GM19395 (cell line): ENCODE data around the gene TBC1D3I.
"Not testable (repeated sequence)": the region's sequence is repeated elsewhere in the genome, so short reads cannot be mapped to it uniquely, and the experiment has no call there.

Source experiments
- ATAC-seq: cut with Tn5 transposase; IDR thresholded peaks from one replicate; pipeline ENCODE4 v1.9.1; 2021; ENCODE audit warnings: mild to moderate bottlenecking, moderate library complexity; ENCODE audit not compliant: unreplicated experiment

TBC1D3I gene

GRCh38 chr17:36264470-36264869, at the start of gene TBC1D3I:
Gene TBC1D3I, minus strand, starts transcription at chr17:36264570. Its CDS starts 1,585 bp downstream, at chr17:36262985.
- ATAC-seq = not testable (repeated sequence)

- ATAC-seq = not testable (repeated sequence)
Measured at GRCh38 chr17:36295161-36295560, 30.8 kb upstream of the TBC1D3I start.

- ATAC-seq = not testable (repeated sequence)
Measured at GRCh38 chr17:36289965-36290612, 25.7 kb upstream of the TBC1D3I start.

- not testable (repeated sequence) for ATAC-seq
Measured at GRCh38 chr17:36284219-36284618, 19.8 kb upstream of the TBC1D3I start.

GRCh38 chr17:36283256-36283655, 18.9 kb upstream of the TBC1D3I start:
- ATAC-seq = not testable (repeated sequence)

GRCh38 chr17:36242046-36242445, 22.3 kb downstream of the TBC1D3I start:
- ATAC-seq = not testable (repeated sequence)

- not testable (repeated sequence) for ATAC-seq
Measured at GRCh38 chr17:36229644-36230043, 34.7 kb downstream of the TBC1D3I start.

GRCh38 chr17:36222967-36223366, 41.4 kb downstream of the TBC1D3I start:
- ATAC-seq = not testable (repeated sequence)

- not testable (repeated sequence) for ATAC-seq
Measured at GRCh38 chr17:36221581-36222100, 42.7 kb downstream of the TBC1D3I start.

- ATAC-seq = not testable (repeated sequence)
Measured at GRCh38 chr17:36220737-36221580, 43.4 kb downstream of the TBC1D3I start.

- not testable (repeated sequence) for ATAC-seq
Measured at GRCh38 chr17:36219556-36219955, 44.8 kb downstream of the TBC1D3I start.

- ATAC-seq = not testable (repeated sequence)
Measured at GRCh38 chr17:36215406-36216308, 48.7 kb downstream of the TBC1D3I start.

GRCh38 chr17:36214918-36215317, 49.5 kb downstream of the TBC1D3I start:
- ATAC-seq = no peak

- no peak for ATAC-seq
Measured at GRCh38 chr17:36213695-36214094, 50.7 kb downstream of the TBC1D3I start.

GRCh38 chr17:36212966-36213365, 51.4 kb downstream of the TBC1D3I start:
- ATAC-seq = no peak

- ATAC-seq = no peak
Measured at GRCh38 chr17:36212272-36212605, 52.1 kb downstream of the TBC1D3I start.

- not testable (repeated sequence) for ATAC-seq
Measured at GRCh38 chr17:36211484-36212271, 52.7 kb downstream of the TBC1D3I start.

GRCh38 chr17:36210439-36211211, 53.7 kb downstream of the TBC1D3I start, which contains the start of gene CCL4L2:
Gene CCL4L2, plus strand, starts transcription at chr17:36211063.
- ATAC-seq = peak; percentile 67

GRCh38 chr17:36209575-36209974, 54.8 kb downstream of the TBC1D3I start:
- no peak for ATAC-seq
